ENCODE data around the gene HJV.

Gene HJV

DNA sequence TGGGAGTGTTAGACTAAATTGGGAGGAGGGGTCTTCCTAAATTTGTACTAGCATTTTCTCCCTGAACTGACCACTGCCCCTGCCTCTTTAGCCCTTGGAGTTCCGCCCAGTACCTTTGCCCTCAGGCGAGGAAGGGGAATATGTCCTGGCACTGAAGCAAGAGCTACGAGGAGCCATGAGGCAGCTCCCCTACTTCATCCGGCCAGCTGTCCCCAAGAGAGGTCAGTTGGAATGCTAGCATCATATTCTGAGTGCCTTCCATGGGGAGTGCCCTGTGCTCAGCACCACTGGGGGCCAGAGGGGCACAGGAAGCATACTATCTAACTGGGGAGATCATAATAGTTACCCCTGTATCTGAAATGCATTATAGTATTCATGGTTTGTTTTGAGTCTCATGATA is 46.3 kb downstream of the HJV start:
- DNase-seq: no peak

DNA sequence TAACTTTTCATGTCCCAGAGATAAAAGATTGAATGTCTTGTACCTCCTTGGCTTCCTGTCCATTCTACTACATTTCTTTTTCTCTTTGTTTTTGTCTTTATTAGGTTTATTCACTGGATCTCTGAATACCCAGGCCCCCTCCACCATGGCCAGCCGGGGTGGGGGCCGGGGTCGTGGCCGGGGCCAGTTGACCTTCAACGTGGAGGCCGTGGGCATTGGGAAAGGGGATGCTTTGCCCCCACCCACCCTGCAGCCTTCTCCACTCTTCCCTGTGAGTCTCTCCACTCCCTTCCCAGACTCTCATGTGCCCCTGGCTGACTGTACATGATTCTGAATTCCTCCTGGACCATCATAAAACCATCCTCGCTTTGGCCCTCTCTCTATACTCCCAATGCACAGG is 46.8 kb downstream of the HJV start:
- no peak for DNase-seq

DNA sequence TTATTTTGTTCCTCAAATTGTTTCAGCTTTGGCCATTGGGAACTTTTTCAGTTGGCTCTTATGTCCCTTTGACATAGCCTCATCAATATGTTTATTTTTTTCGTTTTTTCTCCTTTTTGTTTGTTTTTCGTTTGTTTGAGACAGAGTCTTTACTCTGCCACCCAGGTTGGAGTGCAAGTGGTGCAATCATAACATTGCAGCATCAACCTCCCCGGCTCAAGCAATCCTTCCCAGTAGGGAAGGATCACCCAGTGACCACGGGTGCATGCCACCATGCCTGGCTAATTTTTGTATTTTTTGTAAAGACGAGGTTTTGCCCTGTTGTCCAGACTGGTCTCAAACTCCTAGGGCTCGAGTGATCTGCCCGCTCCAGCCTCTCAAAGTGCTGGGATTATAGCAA is 49.0 kb downstream of the HJV start:
- DNase-seq: no peak
